ENCODE results near the gene ADGRA1.

GRCh38 chr10:133165556-133166503 is 78.1 kb downstream of the ADGRA1 start:
- no peak for TF ChIP-seq EZH2 (IDR thresholded peaks at IDR 0.05; ENCODE audit: low read depth, unreplicated experiment)
- TF ChIP-seq CTCF (conservative IDR thresholded peaks at IDR 0.05; ENCODE audit: low read depth in 2 of 2), result no peak
- no peak for TF ChIP-seq POLR2AphosphoS5 (IDR thresholded peaks at IDR 0.05; ENCODE audit: low read depth)
- TF ChIP-seq EZH2phosphoT487 (IDR thresholded peaks at IDR 0.05; ENCODE audit: unreplicated experiment), result no peak
- no peak for TF ChIP-seq NANOG (IDR thresholded peaks at IDR 0.05; ENCODE audit: borderline replicate concordance)
- TF ChIP-seq REST (IDR thresholded peaks at IDR 0.05; ENCODE audit: unreplicated experiment), result no peak
- TF ChIP-seq JUNB (IDR thresholded peaks at IDR 0.05; ENCODE audit: unreplicated experiment), result no peak
- TF ChIP-seq ETS1 (IDR thresholded peaks at IDR 0.05), result no peak
- TF ChIP-seq CREB1 (CRISPR knock-in tag; IDR thresholded peaks at IDR 0.05; ENCODE audit: low read depth), result no peak
- TF ChIP-seq STAT1 (IDR thresholded peaks at IDR 0.05; ENCODE audit: unreplicated experiment), result no peak
